HepG2 (cell line): ENCODE results near the gene SLC27A2. TPM values are rescaled to one million over a fixed set of nuclear protein-coding genes. Genes with fewer than 3 reads are reported as not detected.

Source experiments
- ATF6 ChIP-seq: sonication (generic); formaldehyde crosslinking; conservative IDR thresholded peaks from 2 replicates; pipeline ENCODE4 v1.4.0; 2020; ENCODE audit warnings: missing genetic modification reagents
- HMGXB3 ChIP-seq: sonication (generic); formaldehyde crosslinking; IDR thresholded peaks from 2 replicates; pipeline ENCODE4 v1.4.0; 2020; ENCODE audit warnings: missing genetic modification reagents, borderline replicate concordance
- MED8 ChIP-seq: sonication (generic); formaldehyde crosslinking; IDR thresholded peaks from 2 replicates; pipeline ENCODE4 v1.8.1; 2023; ENCODE audit warnings: mild to moderate bottlenecking, missing genetic modification reagents; ENCODE audit not compliant: insufficient replicate concordance
- SRF ChIP-seq: IDR thresholded peaks from 2 replicates; pipeline ENCODE4 v1.6.1; 2011; ENCODE audit warnings: mild to moderate bottlenecking, low read depth, low read length, moderate library complexity
- SRSF9 ChIP-seq: fragments of 200-400 bp; formaldehyde crosslinking; IDR thresholded peaks from 2 replicates; pipeline ENCODE4 v1.6.1; 2018; ENCODE audit warnings: borderline replicate concordance, mild to moderate bottlenecking, low read depth, low read length; ENCODE audit not compliant: insufficient read depth, poor library complexity, severe bottlenecking
- TEAD3 ChIP-seq: optimal IDR thresholded peaks from 2 replicates; pipeline ENCODE3; 2016; ENCODE audit warnings: borderline replicate concordance
- ZNF770 ChIP-seq: sonication (generic); formaldehyde crosslinking; IDR thresholded peaks from 2 replicates; pipeline ENCODE4 v1.5.0; 2020; ENCODE audit warnings: mild to moderate bottlenecking, missing genetic modification reagents
- ZNF782 ChIP-seq: sonication (generic); formaldehyde crosslinking; IDR thresholded peaks from 2 replicates; pipeline ENCODE4 v1.4.0; 2020; ENCODE audit warnings: missing genetic modification reagents, mild to moderate bottlenecking, borderline replicate concordance
- ZSCAN12 ChIP-seq: sonication (generic); formaldehyde crosslinking; IDR thresholded peaks from 2 replicates; pipeline ENCODE4 v1.9.0; 2021; ENCODE audit warnings: mild to moderate bottlenecking, missing genetic modification reagents
- polyA plus RNA-seq, 8 experiments: library from polyadenylated mRNA; depleted of rRNA in 3 of 8; stranded (reverse) in 7 of 8; unstranded in 1 of 8; fragments of >200 nt; fragmentation: Illumina TruSeq in 4 of 8; extraction: Trizol in 4 of 8; gene quantifications; 2 replicates each; pipeline versions ENCODE4 v1.2.1 to v1.2.3, GENCODE V29; 2011 to 2016; ENCODE audit warnings: low read depth in 4 of 8, missing spikeins in 1 of 8, mixed read lengths in 1 of 8; ENCODE audit not compliant: insufficient read depth in 1 of 8
- total RNA-seq, 5 experiments: library from RNA; depleted of rRNA; stranded (reverse); fragments of >200 nt; fragmentation: Illumina TruSeq; extraction: Trizol; gene quantifications; 2 replicates each; pipeline ENCODE4 v1.2.3, GENCODE V29; 2016; ENCODE audit warnings: low read depth in 1 of 5

Gene SLC27A2
- total and polyA plus RNA-seq, 2 of the 13 experiments (the other 11 are each of a cell fraction or from before 2014, with no cell fraction given): 14.6 to 23.4 TPM

GRCh38 chr15:50145451-50145872, 36.5 kb upstream of the SLC27A2 start (continued):
- TF ChIP-seq HMGXB3 (CRISPR knock-in tag) (no peak), ATF6 (no peak), ZNF770 (no peak), ZSCAN12 (CRISPR knock-in tag) (no peak), ZNF782 (no peak), TEAD3 (CRISPR knock-in tag) (peak; percentile 68), SRF (no peak), MED8 (CRISPR knock-in tag) (no peak), SRSF9 (no peak)
